Activated effector memory CD4-positive, alpha-beta T cell treated with anti-CD3 and anti-CD28 coated beads, Interleukin-2, amount 50 U/mL, for 16 hours (primary cell): ENCODE data around the gene BTBD9.

Experiments
- DNase-seq: peaks from one replicate; pipeline ENCODE4 v3.0.0-alpha.2; 2020

Gene BTBD9

DNA sequence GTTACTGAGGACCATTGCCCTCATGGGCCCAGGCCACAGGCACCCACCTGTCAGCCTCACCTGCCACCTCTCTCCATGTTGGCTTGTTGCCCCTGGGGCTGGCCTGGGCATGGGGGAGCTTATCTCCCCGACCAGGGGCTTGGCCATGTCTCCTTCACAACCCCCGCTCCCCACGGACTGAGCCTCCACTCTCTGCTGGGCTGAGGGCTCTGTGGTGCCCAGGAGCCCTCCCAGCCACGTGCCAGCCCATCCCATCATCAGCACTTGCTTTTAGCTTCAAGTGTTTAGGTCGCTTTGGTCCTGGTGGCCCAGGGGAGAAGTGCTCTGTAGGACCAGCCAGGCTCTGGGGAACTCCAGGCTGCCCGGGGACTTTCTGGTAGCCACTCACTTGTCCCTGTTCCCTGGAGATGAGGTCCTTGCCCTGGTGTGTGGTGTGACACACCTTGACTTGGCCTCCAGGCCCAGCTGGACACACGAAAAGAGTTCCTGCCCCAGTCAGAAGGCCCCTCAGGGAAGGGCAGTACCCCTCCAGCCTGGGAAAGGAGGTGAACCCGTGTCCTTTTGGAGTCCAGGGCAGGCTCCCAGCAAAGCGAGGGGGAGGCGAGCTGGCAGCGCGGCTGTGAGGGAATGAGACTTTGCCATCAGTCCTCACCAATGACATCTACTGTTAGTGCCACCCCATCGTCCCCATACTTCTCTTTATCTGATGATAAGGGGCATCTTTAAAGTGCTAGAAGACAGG is 467.6 kb downstream of the BTBD9 start:
- DNase-seq, result no peak

DNA sequence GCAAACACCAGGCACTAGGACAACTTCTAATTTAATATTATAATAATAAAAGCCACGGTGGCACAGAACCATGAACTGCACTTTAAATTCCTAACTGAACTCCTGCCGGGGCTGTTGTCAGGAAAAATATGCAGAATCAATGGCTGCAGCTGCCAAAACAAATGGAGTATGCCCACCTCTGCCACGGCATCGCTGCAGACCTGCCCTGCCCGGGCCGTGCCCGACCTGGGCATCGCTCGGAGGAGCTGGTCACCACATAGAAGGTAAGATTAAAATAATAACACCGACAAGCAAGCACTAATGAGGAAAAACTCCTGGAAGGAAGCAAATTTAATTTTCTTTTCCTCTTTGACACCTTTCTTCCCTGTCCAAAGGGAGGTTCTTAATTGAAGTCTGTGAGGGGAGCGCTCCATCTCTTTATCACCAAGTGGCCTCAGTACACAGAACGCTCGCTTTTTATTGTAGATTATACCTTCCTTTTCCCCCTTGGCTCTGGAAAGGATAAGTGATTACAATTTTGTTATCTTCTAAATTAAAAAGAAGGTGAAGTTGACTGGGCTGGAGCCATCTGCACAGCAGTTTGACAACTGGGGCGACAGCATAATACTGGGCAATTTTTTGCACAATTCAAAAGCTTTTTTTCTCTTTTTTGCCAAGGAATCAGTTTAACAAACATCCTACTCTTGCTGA is 468.9 kb downstream of the BTBD9 start:
- no peak for DNase-seq

- DNase-seq, result no peak
Observed at GRCh38 chr6:38169977-38170526, 469.7 kb downstream of the BTBD9 start.

DNA sequence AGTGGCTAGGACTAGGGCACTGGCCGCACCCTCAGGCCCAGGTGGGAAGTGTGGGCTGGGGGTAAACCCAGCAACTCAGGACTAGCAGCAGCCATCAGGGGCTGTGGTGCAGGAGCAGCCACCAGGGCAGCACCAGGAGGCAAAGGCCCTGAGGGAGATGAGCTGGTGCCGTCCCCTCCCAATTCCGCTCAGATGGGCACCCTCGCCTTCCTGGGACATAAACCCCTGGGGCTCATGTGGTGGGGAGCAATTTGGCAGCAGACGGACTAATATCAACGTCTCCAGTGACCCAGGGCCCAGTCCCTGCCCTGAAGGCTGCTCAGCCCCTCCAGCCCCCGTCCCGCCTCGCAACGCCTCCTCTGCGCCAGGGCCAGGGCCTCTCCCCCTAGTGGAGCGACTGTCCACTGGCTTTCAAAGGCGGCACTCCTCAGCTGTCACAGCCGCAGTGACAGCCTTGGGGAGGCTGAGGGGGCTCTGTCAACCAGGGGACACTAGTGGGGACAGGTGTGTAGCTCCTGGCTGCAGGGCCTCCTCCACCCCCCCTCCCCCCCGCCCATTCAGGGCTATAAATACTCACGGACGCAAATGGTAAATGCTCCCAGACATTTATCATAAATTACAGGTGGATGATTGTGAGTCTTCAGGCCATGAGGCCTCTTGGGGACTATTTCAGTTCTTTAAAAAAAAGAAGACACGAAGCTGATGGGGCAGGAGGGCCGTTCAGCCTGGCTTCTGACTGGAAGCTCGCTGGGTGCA is 470.3 kb downstream of the BTBD9 start:
- DNase-seq, result no peak

DNA sequence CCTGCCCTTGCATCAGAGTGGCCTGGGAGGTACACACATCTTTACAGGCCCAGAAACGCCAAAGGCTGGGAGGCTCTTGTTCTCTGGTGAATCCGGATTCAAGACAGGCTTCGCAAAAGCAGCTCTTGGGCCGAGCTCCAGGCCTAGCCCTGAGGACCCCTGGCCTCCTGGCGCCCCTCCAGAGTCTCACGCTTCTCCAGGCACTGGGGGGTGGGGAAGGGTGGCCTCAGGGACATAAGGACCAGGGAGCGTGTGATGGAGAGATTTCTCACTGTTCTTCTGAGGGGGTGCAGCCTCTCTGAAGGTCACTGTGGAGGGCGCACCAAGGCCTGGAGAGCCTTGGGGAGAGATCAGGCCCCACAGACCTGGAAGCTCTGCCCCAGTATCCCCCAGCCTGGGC is 471.0 kb downstream of the BTBD9 start:
- no peak for DNase-seq

DNA sequence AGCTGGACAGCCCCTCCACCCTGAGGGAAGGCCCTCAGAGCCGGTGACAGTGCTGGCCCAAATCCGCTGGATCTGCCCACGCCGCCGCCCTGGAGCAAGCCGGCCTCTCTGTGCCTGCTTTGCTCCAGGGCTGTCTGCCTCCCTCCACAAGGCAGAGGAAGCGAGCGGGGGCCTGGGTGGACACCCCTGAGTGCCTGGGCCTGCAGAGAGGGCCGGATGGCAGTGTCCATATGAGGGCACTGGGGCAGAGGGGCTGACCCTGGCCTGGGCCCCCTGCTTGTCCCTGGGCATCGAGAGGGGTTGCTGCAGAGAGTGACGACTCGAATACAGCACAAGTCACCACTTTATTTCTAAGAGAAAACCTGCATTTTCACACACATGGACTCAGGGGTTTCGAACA is 471.6 kb downstream of the BTBD9 start:
- no peak for DNase-seq

DNA sequence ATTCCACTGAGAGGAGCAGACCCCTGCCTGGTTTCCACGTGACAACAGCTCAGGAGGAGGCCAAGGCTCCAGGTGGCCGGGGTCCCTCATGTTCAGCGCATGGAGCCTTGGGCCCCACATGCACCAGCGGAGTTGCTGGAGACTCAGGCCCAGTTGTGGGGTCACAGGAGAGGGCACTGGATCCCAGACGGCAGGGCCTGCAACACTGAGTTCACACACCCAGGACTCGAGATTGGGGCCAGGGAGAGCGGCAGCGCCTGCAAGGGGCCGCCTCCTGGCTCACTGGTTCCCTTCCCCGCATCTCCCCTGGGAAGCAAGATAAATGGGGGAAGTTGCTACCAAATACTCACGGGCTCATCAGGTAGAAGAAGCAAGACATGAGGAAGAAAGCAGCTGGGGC is 472.1 kb downstream of the BTBD9 start:
- DNase-seq, result no peak

GRCh38 chr6:38166411-38167240 is 473.1 kb downstream of the BTBD9 start:
- DNase-seq, result no peak

- DNase-seq, result no peak
Observed at GRCh38 chr6:38164671-38165108, 475.0 kb downstream of the BTBD9 start.

DNA sequence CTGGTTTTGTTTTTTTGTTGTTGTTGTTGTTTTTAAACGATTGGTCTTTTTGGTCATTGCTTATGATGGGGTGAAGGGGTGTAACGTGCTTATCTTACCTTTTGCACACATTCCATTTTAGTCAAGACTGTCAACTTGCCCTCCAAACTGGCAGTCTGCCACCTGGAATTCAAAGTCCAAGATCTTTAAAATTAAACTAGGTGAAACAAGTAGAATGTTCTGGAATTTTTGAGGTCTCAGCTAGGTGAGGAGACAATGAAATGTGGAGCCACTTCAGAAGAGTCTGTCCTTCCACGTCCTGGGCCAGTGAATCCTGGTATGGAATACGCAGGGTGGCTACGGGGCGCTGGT is 475.6 kb downstream of the BTBD9 start:
- DNase-seq, result no peak

- DNase-seq, result no peak
Observed at GRCh38 chr6:38163186-38164130, 476.3 kb downstream of the BTBD9 start.

GRCh38 chr6:38162493-38163185 is 477.1 kb downstream of the BTBD9 start:
- DNase-seq, result no peak

DNA sequence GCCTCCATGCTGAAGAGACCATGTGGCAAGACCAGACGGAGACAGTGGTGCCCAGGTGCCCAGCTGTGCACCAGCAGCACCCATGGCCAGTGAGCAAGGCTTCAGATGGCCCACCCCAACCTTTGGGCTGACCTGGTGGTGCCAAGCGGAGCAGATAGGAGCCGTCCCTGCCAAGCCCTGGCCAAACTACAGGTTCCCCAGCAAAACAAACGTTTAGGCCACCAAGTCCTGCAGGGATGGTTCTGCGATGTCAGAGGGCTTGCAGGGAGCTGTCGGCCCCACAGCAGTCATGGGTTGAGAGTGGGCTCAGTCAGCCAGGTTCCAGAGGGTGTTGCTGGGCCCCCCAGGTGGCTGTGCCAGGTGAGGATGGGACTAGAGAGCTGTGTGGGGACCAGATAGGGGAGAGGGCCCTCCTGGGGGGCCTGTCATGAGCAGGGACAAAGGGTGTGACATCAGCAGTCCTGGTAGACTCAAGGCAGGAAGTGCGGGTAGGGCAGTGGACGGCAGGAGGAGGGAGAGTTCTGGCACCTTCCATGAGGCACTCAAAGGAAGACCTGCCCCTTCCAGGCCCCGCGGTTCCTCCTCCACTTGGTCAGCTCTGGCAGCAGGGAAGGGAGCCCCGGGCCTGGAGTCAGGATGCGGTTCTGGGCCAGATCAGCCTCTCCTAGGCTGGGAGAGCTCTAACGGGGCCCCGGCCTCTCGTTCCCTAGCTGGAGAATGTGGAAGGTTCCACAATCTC is 477.8 kb downstream of the BTBD9 start:
- DNase-seq, result peak; percentile 33

GRCh38 chr6:38161331-38161730 is 478.4 kb downstream of the BTBD9 start:
- no peak for DNase-seq

GRCh38 chr6:38160831-38161230 is 478.9 kb downstream of the BTBD9 start:
- no peak for DNase-seq

DNA sequence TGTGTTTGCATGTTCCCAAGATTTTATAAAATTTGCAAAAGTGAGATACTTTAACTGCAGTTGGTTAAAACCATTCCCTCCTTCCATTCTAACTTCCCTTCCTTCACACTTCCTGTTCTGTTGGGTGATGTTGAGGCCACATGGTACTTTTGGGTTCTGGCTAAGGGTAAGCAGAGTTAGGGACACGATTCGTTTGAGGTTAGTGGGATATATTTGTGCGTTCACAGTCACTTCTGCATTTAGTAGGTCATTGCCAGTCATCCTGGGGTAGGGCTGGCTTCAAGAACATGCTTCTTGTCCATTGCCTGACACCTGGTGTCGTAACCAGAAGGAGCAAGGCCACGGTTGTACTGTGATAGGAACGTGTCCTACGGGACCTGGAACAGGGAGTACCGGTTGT is 480.1 kb downstream of the BTBD9 start:
- no peak for DNase-seq

- peak; percentile 55 for DNase-seq
Observed at GRCh38 chr6:38158762-38159350, 480.9 kb downstream of the BTBD9 start.

DNA sequence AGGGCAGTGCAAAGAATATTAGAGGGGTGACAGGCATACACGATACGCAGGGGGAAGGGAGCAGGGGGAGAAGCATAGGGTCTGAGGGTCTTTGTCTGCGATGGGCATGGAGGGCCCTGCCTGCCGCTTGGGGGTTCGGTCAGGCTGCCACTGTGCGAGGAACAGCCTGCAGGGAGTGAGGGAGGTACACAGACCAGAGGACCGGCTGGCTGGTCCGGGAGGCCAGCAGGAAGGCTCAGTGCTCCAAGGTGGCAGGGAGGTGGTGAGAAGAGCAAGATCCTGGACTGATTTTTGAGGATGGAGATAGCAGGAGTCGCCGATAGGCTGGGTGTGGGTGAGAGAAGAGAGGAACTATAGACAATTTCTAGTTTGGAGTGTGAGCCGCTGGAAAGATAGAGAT is 481.8 kb downstream of the BTBD9 start:
- DNase-seq, result peak; percentile 51

- DNase-seq, result peak; percentile 38
Observed at GRCh38 chr6:38156818-38157565, 482.7 kb downstream of the BTBD9 start.
